Fibroblast of skin of scalp (primary cell): ENCODE results near the gene ROS1. TPM values are rescaled to one million over a fixed set of nuclear protein-coding genes. Genes with fewer than 3 reads are reported as not detected.
"Not testable (repeated sequence)": the region's sequence is repeated elsewhere in the genome, so short reads cannot be mapped to it uniquely, and the experiment has no call there.

Source experiments
- DNase-seq: peaks from one replicate; pipeline ENCODE4 v3.0.0-alpha.2; 2013
- polyA plus RNA-seq, 2 experiments: library from polyadenylated mRNA; unstranded; fragments of 120-200 nt; gene quantifications; one replicate each; pipeline ENCODE4 v1.2.1, GENCODE V29; 2013; ENCODE audit not compliant: insufficient read length in 2 of 2

Gene ROS1
- polyA plus RNA-seq (2013, experiment 1 of 2; ENCODE audit: insufficient read length) = 0.77 TPM
- polyA plus RNA-seq (2013, experiment 2 of 2; ENCODE audit: insufficient read length) = 0.71 TPM

- DNase-seq = no peak
Observed at GRCh38 chr6:117425431-117426153, at the start of gene ROS1. Gene ROS1 (minus strand): TSS chr6:117425942. CDS start chr6:117425656, 286 bp downstream.

GRCh38 chr6:117473401-117473800 lies 47.7 kb upstream of the ROS1 start:
- DNase-seq = no peak

GRCh38 chr6:117472667-117473066 lies 46.9 kb upstream of the ROS1 start:
- DNase-seq = no peak

GRCh38 chr6:117469791-117470190 lies 44.0 kb upstream of the ROS1 start:
- DNase-seq = no peak

- no peak for DNase-seq
Observed at GRCh38 chr6:117469356-117469755, 43.6 kb upstream of the ROS1 start.

GRCh38 chr6:117468527-117468926 lies 42.8 kb upstream of the ROS1 start:
- DNase-seq = not testable (repeated sequence)

- DNase-seq = no peak
Observed at GRCh38 chr6:117467876-117468275, 42.1 kb upstream of the ROS1 start.

- DNase-seq = no peak
Observed at GRCh38 chr6:117465691-117466090, 39.9 kb upstream of the ROS1 start.

- no peak for DNase-seq
Observed at GRCh38 chr6:117464700-117465099, 39.0 kb upstream of the ROS1 start.

GRCh38 chr6:117463762-117464665 lies 38.3 kb upstream of the ROS1 start:
- DNase-seq = peak; percentile 68

GRCh38 chr6:117459204-117459944 lies 33.6 kb upstream of the ROS1 start:
- DNase-seq = no peak

GRCh38 chr6:117456998-117457397 lies 31.3 kb upstream of the ROS1 start:
- no peak for DNase-seq

GRCh38 chr6:117456250-117456649 lies 30.5 kb upstream of the ROS1 start:
- DNase-seq = no peak

- DNase-seq = no peak
Observed at GRCh38 chr6:117451671-117452070, 25.9 kb upstream of the ROS1 start.

- DNase-seq = peak; percentile 85
Observed at GRCh38 chr6:117449549-117450439, 24.1 kb upstream of the ROS1 start.

GRCh38 chr6:117448732-117449485 lies 23.2 kb upstream of the ROS1 start:
- DNase-seq = peak; percentile 98

GRCh38 chr6:117448011-117448410 lies 22.3 kb upstream of the ROS1 start:
- peak; percentile 48 for DNase-seq

GRCh38 chr6:117446861-117447260 lies 21.1 kb upstream of the ROS1 start:
- DNase-seq = peak; percentile 73

- DNase-seq = peak; percentile 82
Observed at GRCh38 chr6:117444600-117444999, 18.9 kb upstream of the ROS1 start.

- not testable (repeated sequence) for DNase-seq
Observed at GRCh38 chr6:117442313-117442712, 16.6 kb upstream of the ROS1 start.

- DNase-seq = peak; percentile 43
Observed at GRCh38 chr6:117441824-117442264, 16.1 kb upstream of the ROS1 start.
